IPS-20b (cell line): ENCODE measurements around the gene SERPIND1.

ENCODE experiments used
- H3K27ac ChIP-seq: one replicate; pipeline ENCODE4 v1.5.1; 2013; ENCODE audit warnings: low read length
- H3K27me3 ChIP-seq: 2 replicates; pipeline ENCODE4 v1.6.1; 2013; ENCODE audit warnings: mild to moderate bottlenecking, low read length, inconsistent platforms; ENCODE audit not compliant: insufficient read depth
- H3K36me3 ChIP-seq: 2 replicates; pipeline ENCODE4 v1.6.1; 2013; ENCODE audit warnings: low read depth, mild to moderate bottlenecking, inconsistent platforms, low read length, moderate library complexity; ENCODE audit not compliant: insufficient read depth
- H3K4me1 ChIP-seq: 2 replicates; pipeline ENCODE4 v1.6.1; 2013; ENCODE audit warnings: mild to moderate bottlenecking, control low read depth, inconsistent platforms, low read length, moderate library complexity; ENCODE audit not compliant: insufficient read depth
- H3K4me3 ChIP-seq: 2 replicates; pipeline ENCODE4 v1.5.1; 2013; ENCODE audit warnings: mild to moderate bottlenecking, low read length, inconsistent platforms
- H3K9ac ChIP-seq: 2 replicates; pipeline ENCODE4 v1.6.1; 2013; ENCODE audit warnings: low read depth, mild to moderate bottlenecking, inconsistent platforms, low read length, moderate library complexity
- H3K9me3 ChIP-seq: 2 replicates; pipeline ENCODE4 v1.6.1; 2013; ENCODE audit warnings: mild to moderate bottlenecking, low read depth, low read length, inconsistent platforms; ENCODE audit not compliant: insufficient read depth

Gene SERPIND1

DNA sequence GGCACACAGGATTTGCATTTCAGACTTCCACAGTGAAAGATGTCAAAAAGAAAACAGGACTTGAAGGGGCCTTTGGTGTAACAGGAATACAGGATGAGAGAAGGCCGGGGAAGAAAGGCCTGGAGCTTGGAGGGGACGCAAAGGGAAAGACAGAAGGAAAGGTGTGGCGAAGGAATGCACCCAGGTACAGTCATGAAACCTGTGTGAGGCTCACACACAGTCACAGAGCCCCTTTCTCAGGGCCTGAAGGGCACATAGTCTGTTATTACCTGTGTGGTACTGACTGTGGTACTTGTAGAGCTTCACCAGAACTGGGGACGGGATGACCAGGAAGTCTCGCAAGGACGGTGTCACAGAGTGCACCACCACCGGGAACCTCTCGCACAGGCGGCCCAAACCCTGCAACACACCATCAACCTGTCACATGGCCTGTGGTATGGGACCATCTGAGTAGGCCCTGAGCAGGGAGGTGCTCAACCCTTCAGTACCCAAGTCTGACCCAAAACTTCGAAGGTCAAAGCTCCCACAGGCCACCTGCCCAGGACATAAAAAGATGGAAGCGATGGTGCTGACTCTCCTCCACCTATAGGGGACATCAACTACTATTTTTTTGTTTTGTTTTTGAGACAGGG lies 29.1 kb downstream of the SERPIND1 start:
- no peaks in the 10 kb centered on the region for H3K4me1 ChIP-seq
- no peak overlapping the region for H3K27ac ChIP-seq
- peaks cover 71% of the 10 kb centered on the region for H3K36me3 ChIP-seq
- no peaks in the 10 kb centered on the region for H3K27me3 ChIP-seq
- H3K9me3 ChIP-seq = no peaks in the 10 kb centered on the region
- H3K4me3 ChIP-seq = no peak overlapping the region
- H3K9ac ChIP-seq = no peak overlapping the region

DNA sequence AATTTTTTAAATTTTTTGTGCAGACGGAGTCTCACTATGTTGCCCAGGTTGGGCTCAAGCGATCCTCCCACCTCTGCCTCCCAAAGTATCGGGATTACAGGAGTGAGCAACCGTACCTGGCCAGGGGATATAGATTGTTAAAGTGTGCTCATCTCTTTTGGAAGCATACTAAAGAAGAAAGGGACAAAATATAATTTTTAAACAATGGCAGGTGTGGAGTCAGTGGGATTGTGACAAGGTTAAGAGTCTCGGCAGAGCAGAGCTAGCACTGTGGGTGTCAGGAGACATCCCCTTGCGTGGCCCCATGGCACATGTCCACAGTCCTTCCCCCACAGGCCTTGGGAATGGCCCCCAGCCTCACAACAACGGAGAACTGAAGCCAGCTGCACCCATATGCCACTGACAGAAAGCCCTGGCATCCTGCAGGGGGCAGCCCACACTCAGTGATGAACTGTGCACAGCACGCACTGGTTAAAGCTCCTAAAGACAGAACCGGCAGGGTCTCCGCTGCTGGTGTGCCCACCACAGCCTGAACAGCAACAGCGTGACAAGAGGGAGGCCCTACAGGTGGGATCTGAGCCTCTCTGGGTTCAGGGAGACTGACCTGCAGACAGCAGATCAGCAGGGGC lies 29.9 kb downstream of the SERPIND1 start:
- no peak overlapping the region for H3K27ac ChIP-seq
- no peak overlapping the region for H3K4me3 ChIP-seq
- no peaks in the 10 kb centered on the region for H3K4me1 ChIP-seq
- H3K9ac ChIP-seq = no peak overlapping the region
- H3K36me3 ChIP-seq = peaks cover 65% of the 10 kb centered on the region
- H3K9me3 ChIP-seq = no peaks in the 10 kb centered on the region
- no peaks in the 10 kb centered on the region for H3K27me3 ChIP-seq

DNA sequence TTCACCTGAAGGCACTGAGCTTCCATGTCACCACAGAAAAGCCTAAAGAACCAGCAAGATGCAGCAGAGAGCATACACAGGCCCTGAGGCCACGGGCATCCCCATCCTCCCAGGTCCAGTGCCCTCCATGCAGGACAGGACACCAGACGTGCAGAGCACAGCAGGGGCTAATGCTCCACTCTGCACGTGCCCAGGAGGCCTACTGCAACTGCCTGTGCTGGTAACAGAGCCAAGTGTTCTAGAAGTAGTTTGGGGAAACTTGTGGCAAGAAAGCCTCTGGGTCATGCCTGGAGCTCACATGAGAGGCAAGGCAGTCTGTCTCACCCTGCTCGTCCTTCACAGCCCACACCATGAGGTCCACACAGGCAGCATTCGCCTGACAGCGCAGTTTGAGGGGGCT lies 30.7 kb downstream of the SERPIND1 start:
- peaks cover 62% of the 10 kb centered on the region for H3K36me3 ChIP-seq

DNA sequence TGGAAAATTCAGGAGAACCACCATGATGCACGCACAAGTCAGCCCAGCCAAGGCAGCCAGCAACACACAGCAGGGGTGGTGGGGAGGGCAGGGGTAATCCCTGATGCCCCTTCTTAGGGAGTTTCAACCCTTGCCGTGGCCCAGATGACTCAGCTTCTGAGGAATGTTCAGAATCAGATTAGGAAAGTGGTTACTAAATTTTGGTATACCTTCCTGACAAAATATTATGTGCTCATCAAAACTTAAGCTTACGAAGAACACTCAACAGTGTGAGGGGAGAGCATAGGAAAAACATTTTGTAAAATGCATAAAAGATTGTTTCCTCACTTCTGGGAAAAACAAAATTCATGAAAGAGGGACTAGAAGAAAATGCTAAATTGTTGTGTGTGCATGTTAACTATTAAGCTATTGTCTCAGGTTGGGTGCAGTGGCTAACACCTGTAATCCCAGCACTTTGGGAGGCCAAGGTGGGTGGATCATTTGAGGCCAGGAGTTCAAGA lies 32.1 kb downstream of the SERPIND1 start:
- H3K36me3 ChIP-seq = peaks cover 59% of the 10 kb centered on the region
- H3K27ac ChIP-seq = no peak overlapping the region
- H3K4me3 ChIP-seq = no peak overlapping the region

More for the DNA sequence above, 30.7 kb downstream of the SERPIND1 start:
- no peaks in the 10 kb centered on the region for H3K9me3 ChIP-seq
- no peak overlapping the region for H3K27ac ChIP-seq
- no peaks in the 10 kb centered on the region for H3K27me3 ChIP-seq
- H3K4me1 ChIP-seq = no peaks in the 10 kb centered on the region
- H3K9ac ChIP-seq = no peak overlapping the region
- H3K4me3 ChIP-seq = no peak overlapping the region

DNA sequence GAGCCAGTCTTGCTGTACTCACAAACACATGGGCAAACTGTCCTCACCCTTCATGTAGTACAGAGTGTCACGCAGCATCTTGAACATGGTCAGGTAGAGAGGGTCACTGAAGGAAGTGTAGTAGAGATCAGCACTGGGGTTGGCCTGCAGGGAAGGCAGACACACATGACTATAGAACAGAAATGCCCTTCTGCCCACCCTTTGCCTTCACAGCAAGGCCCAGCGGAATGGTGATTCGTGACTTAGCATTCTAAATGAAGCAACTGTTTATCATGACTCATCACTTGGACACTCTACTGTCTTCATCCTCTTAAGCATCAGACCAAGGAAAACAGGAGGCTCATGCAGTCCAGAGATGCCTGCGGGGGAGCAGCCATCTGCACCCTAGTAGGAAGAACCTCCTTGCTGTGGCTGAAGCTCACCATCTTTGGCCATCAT lies 33.4 kb downstream of the SERPIND1 start:
- H3K9me3 ChIP-seq = no peaks in the 10 kb centered on the region
- H3K4me1 ChIP-seq = no peaks in the 10 kb centered on the region
- no peak overlapping the region for H3K9ac ChIP-seq
- H3K4me3 ChIP-seq = no peak overlapping the region
- no peak overlapping the region for H3K27ac ChIP-seq
- peaks cover 53% of the 10 kb centered on the region for H3K36me3 ChIP-seq
- H3K27me3 ChIP-seq = no peaks in the 10 kb centered on the region

More for the DNA sequence above, 32.1 kb downstream of the SERPIND1 start:
- H3K27me3 ChIP-seq = no peaks in the 10 kb centered on the region
- no peaks in the 10 kb centered on the region for H3K9me3 ChIP-seq
- no peaks in the 10 kb centered on the region for H3K4me1 ChIP-seq
- no peak overlapping the region for H3K9ac ChIP-seq

DNA sequence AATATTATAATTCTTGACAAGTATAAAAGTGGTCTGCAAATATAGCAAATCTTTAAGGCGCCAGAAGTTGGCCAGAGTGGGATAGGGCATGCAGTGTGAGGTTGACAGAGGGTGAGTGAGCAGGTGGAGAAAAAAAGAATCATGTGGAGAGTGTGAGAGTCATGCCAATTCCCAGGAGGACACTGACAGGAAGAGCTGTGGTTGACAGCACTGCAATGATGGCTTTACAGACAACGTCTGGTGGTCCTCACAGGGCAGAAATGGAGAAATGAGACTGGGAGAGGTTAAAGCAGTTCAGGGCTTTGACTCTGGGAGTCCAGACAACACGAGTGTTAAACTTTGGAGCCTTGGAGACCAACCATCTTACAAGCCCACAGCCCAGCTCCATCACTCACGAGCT lies 34.9 kb downstream of the SERPIND1 start:
- H3K36me3 ChIP-seq = peaks cover 49% of the 10 kb centered on the region

DNA sequence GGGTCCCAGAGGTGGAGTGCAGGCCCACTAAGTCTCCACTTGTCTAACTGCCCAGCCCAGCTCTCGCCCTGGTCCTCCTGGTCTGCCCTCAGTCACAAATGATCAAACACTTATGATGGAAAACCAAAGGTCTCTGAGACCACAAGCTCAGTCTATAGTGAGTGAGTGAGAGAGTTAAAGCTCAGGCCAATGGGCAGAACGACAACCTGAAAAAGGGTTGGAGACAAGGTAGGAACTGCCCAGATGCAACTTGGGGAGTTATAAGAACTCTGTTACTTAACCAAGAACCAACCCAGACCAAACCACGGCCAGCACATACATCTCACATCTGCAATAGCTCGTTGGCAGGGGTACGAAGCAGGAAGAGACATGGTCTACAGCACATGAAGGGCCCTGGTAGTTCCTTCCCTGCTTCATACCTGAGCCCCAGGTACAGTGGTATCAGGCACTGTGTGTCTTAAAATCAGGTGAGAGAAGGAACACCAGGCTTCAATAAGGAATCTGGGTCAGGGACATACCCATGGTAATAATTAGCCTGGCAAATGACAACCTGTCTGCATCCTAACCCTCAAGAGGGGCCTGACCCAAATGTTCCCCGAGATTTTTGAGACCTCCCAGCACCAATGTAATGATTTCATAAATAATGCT lies 35.7 kb downstream of the SERPIND1 start:
- no peaks in the 10 kb centered on the region for H3K9me3 ChIP-seq
- no peaks in the 10 kb centered on the region for H3K27me3 ChIP-seq
- H3K4me3 ChIP-seq = no peak overlapping the region
- H3K36me3 ChIP-seq = peaks cover 41% of the 10 kb centered on the region
- H3K4me1 ChIP-seq = no peaks in the 10 kb centered on the region
- H3K9ac ChIP-seq = no peak overlapping the region
- H3K27ac ChIP-seq = no peak overlapping the region

More for the DNA sequence above, 34.9 kb downstream of the SERPIND1 start:
- H3K4me3 ChIP-seq = no peak overlapping the region
- no peak overlapping the region for H3K9ac ChIP-seq
- no peaks in the 10 kb centered on the region for H3K9me3 ChIP-seq
- no peaks in the 10 kb centered on the region for H3K4me1 ChIP-seq
- no peak overlapping the region for H3K27ac ChIP-seq
- H3K27me3 ChIP-seq = no peaks in the 10 kb centered on the region

DNA sequence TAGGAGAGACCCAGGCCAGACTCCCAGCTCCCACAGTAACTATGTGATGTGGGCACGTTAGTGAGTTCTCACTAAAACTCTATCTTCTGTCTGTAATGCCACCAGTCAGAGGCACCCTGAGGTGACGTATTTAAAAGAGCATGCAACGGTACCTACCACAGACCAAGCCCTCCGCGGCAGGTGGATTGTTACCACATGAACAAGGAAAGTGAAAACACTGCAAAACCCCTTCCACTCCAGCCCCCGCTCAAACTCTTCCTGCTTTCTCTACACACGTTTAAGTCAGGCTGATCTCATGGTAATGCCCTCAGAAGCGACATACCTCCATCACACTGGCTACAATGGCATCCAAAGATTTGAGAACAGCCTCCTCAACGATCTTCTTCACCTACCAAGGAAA lies 36.7 kb downstream of the SERPIND1 start:
- H3K27ac ChIP-seq = no peak overlapping the region
- H3K9ac ChIP-seq = no peak overlapping the region
- H3K9me3 ChIP-seq = no peaks in the 10 kb centered on the region
- H3K4me1 ChIP-seq = no peaks in the 10 kb centered on the region
- H3K4me3 ChIP-seq = no peak overlapping the region
- H3K27me3 ChIP-seq = no peaks in the 10 kb centered on the region
- H3K36me3 ChIP-seq = peaks cover 34% of the 10 kb centered on the region

DNA sequence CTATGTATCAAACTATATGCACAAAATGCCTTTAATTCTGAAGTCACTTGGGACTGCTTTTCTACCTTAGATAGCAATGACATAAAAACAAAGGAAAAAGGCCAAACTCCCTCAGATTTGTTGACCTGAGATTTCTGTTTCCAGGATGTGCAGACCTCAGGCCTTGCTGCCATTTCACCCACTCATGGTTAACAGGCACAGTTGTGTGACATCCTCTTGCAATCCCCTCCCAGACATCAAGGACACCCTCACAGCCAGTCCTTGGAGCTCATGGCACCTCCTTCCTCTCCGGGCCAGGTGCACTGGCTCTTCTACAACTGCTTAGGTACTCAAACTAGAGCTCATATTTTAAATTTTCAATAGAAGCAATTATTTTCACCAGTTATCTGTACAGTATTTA lies 37.3 kb downstream of the SERPIND1 start:
- Histone ChIP-seq H3K4me3 (no peak overlapping the region), H3K4me1 (no peaks in the 10 kb centered on the region), H3K36me3 (peaks cover 30% of the 10 kb centered on the region), H3K27ac (no peak overlapping the region), H3K9me3 (no peaks in the 10 kb centered on the region), H3K9ac (no peak overlapping the region), H3K27me3 (no peaks in the 10 kb centered on the region)

DNA sequence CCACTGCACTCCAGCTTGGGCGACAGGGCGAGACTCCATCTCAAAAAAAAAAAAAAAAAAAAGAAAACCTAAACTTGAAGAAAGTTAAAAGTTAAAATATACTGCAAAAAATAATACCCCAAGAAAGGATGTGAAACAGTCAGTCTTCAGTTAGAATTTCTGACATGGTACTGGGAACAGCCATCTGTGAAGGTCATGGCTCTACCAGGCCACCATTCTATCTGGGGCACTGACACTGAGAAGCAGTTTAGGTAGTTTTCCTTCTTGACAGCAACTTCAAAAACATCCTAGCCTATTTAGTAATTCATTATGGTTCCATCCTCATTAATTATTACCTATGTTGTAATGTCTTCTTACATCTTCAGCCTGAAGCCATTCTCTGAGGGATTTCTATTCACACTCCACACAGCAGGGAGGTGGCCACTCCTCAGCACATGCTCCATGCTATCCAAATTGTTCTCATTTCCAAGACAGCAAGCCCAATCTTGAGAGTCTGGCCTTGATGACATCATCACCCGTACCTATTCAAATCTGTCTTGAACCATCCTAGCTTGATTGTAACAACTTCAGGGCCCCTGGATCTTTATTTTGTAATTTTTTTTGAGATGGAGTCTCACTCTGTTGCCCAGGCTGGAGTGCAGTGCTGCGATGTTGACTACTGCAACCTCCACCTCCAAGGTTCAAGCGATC lies 38.2 kb downstream of the SERPIND1 start:
- Histone ChIP-seq H3K27me3 (no peaks in the 10 kb centered on the region), H3K27ac (no peak overlapping the region), H3K4me3 (no peak overlapping the region), H3K36me3 (peaks cover 26% of the 10 kb centered on the region), H3K9ac (no peak overlapping the region), H3K9me3 (no peaks in the 10 kb centered on the region), H3K4me1 (no peaks in the 10 kb centered on the region)

DNA sequence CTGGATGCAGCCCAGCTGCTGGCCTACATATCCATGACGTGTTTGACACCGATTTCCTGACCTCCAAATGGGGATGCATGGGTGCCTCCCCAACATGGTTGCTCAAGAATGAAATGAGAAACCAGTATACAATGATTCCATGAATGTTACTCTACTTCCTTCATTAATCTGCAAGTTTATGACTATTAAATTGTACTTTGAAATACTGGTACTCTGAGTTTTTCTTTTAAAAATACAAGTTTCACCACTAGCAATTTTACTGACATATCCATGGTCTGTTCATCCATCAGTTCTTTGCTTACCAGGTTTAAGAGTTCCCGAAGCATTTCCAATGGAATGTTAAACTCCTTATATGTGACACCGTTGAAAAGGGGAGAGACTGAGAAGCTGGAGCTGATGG lies 39.1 kb downstream of the SERPIND1 start:
- Histone ChIP-seq H3K36me3 (peaks cover 24% of the 10 kb centered on the region), H3K27me3 (no peaks in the 10 kb centered on the region), H3K27ac (no peak overlapping the region)

More for the DNA sequence above, 39.1 kb downstream of the SERPIND1 start:
- Histone ChIP-seq H3K4me1 (no peaks in the 10 kb centered on the region), H3K9me3 (no peaks in the 10 kb centered on the region), H3K9ac (no peak overlapping the region), H3K4me3 (no peak overlapping the region)
